ENCODE results near the gene PTPRM. TPM values are rescaled to one million over a fixed set of nuclear protein-coding genes. Genes with fewer than 3 reads are reported as not detected.

PTPRM gene
- total RNA-seq, 4 donors from 2014 or later: 62.7 to 94.0 (median 76.0) TPM

- TF ChIP-seq POLR2A (IDR thresholded peaks at IDR 0.05; ENCODE audit: low read depth) (no peak), POLR2AphosphoS5 (IDR thresholded peaks at IDR 0.05) (no peak), CTCF (IDR thresholded peaks at IDR 0.05) (no peak), EP300 (IDR thresholded peaks at IDR 0.05) (no peak)
- no peaks in the 10 kb centered on the region for H3K9me3 ChIP-seq
- DNase-seq (ENCODE audit: extremely low spot score): no peak
- no peak overlapping the region for H3K4me3 ChIP-seq
- intact Hi-C loops (cut with DNase I): no loop called here
- peak overlapping the region in 1 of 4 donors; percentile 2 for H3K27ac ChIP-seq (replicated peaks in 1 of 4)
- 65% methylated on average over 2 of the region's 2 CpGs for WGBS
- no peaks in the 10 kb centered on the region for H3K27me3 ChIP-seq
- no peaks in the 10 kb centered on the region for H3K36me3 ChIP-seq
- H3K4me1 ChIP-seq: peaks cover 5 to 14% (median 12%) of the 10 kb centered on the region in 4 donors
These were observed 9.1 kb upstream of the PTPRM start for GRCh38 chr18:7557973-7558372.

- Histone ChIP-seq H3K9me3 (no peaks in the 10 kb centered on the region), H3K4me1 (peaks cover 5 to 14% (median 12%) of the 10 kb centered on the region in 4 donors), H3K36me3 (no peaks in the 10 kb centered on the region), H3K27ac (replicated peaks in 1 of 4) (no peak overlapping the region), H3K4me3 (no peak overlapping the region), H3K27me3 (no peaks in the 10 kb centered on the region)
- 89% methylated on average over 2 of the region's 2 CpGs for WGBS
- intact Hi-C loops (cut with DNase I): no loop called here
- TF ChIP-seq POLR2A (IDR thresholded peaks at IDR 0.05; ENCODE audit: low read depth): no peak
- no peak for TF ChIP-seq POLR2AphosphoS5 (IDR thresholded peaks at IDR 0.05)
- TF ChIP-seq EP300 (IDR thresholded peaks at IDR 0.05): no peak
- no peak for TF ChIP-seq CTCF (IDR thresholded peaks at IDR 0.05)
- no peak for DNase-seq (ENCODE audit: extremely low spot score)
These were observed 8.3 kb upstream of the PTPRM start for GRCh38 chr18:7558769-7559168.

- DNase-seq (ENCODE audit: extremely low spot score): no peak
- Histone ChIP-seq H3K4me3 (no peak overlapping the region), H3K4me1 (peaks cover 5 to 17% (median 14%) of the 10 kb centered on the region in 4 donors), H3K9me3 (no peaks in the 10 kb centered on the region), H3K36me3 (no peaks in the 10 kb centered on the region), H3K27me3 (no peaks in the 10 kb centered on the region), H3K27ac (replicated peaks in 1 of 4) (no peak overlapping the region)
- no CpG with 5 or more reads among the region's 4 CpGs for WGBS
- TF ChIP-seq EP300 (IDR thresholded peaks at IDR 0.05): no peak
- intact Hi-C loops (cut with DNase I): no loop called here
These were observed 7.3 kb upstream of the PTPRM start for GRCh38 chr18:7559709-7560319.

- intact Hi-C loops (cut with DNase I): no loop called here
- Histone ChIP-seq H3K4me3 (no peak overlapping the region), H3K4me1 (peaks cover 18 to 30% (median 26%) of the 10 kb centered on the region in 4 donors), H3K27me3 (no peaks in the 10 kb centered on the region), H3K9me3 (no peaks in the 10 kb centered on the region), H3K36me3 (no peaks in the 10 kb centered on the region), H3K27ac (replicated peaks in 1 of 4) (no peak overlapping the region)
- WGBS: 74% methylated on average over 7 of the region's 7 CpGs
- DNase-seq (ENCODE audit: extremely low spot score): no peak
- TF ChIP-seq POLR2A (IDR thresholded peaks at IDR 0.05; ENCODE audit: low read depth): no peak
- TF ChIP-seq CTCF (IDR thresholded peaks at IDR 0.05): no peak
- no peak for TF ChIP-seq POLR2AphosphoS5 (IDR thresholded peaks at IDR 0.05)
- TF ChIP-seq EP300 (IDR thresholded peaks at IDR 0.05): no peak
These were observed 5.1 kb upstream of the PTPRM start for GRCh38 chr18:7561909-7562460.

- intact Hi-C loops (cut with DNase I): no loop called here
- H3K9me3 ChIP-seq: no peaks in the 10 kb centered on the region
- no peak overlapping the region for H3K4me3 ChIP-seq
- H3K27me3 ChIP-seq: no peaks in the 10 kb centered on the region
- H3K27ac ChIP-seq (replicated peaks in 1 of 4): no peak overlapping the region
- peaks cover 18 to 30% (median 26%) of the 10 kb centered on the region in 4 donors for H3K4me1 ChIP-seq
- WGBS: 68% methylated on average over 6 of the region's 6 CpGs
- no peak for TF ChIP-seq POLR2A (IDR thresholded peaks at IDR 0.05; ENCODE audit: low read depth)
- no peak for TF ChIP-seq EP300 (IDR thresholded peaks at IDR 0.05)
- no peak for TF ChIP-seq CTCF (IDR thresholded peaks at IDR 0.05)
- TF ChIP-seq POLR2AphosphoS5 (IDR thresholded peaks at IDR 0.05): no peak
- no peak for DNase-seq (ENCODE audit: extremely low spot score)
- no peaks in the 10 kb centered on the region for H3K36me3 ChIP-seq
These were observed 4.6 kb upstream of the PTPRM start for GRCh38 chr18:7562491-7562890.

All from esophagus muscularis mucosa (tissue), 4 donors.